ENCODE results near the gene SLC12A9. TPM values are rescaled to one million over a fixed set of nuclear protein-coding genes. Genes with fewer than 3 reads are reported as not detected.
"Not testable (repeated sequence)": the region's sequence is repeated elsewhere in the genome, so short reads cannot be mapped to it uniquely, and the experiment has no call there.

SLC12A9 gene
- total and polyA plus RNA-seq, 4 experiments from 2014 or later = 7.0 to 64.6 (median 36.4) TPM

DNA sequence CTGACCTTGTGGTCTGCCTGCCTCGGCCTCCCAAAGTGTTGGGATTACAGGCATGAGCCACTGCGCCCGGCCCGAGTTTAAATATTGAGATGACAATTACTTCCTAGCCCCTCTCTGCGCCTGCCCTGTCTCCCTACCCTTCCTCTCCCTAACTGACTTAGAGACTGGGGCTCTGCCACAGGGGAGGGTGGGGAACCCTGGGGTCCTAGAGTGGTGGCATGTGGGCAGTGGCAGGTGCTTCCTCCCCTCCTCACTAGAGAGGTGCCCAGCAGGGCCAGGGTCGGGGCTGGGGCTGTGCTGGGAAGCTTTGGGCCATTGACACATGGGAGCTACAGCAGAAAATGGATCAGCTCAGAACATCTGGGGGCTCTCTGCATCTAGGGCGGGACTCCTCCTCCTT lies 50.1 kb downstream of the SLC12A9 start:
- Histone ChIP-seq H3K4me3 (ENCODE audit: low read length in 2 of 2) (no peak overlapping the region), H3K27me3 (ENCODE audit: insufficient read depth, low read length) (no peaks in the 10 kb centered on the region), H3K27ac (ENCODE audit: low read depth, low read length) (no peak overlapping the region), H3K4me1 (ENCODE audit: insufficient read depth, low read length) (no peaks in the 10 kb centered on the region), H3K36me3 (ENCODE audit: insufficient read depth, low read length) (no peaks in the 10 kb centered on the region), H3K9me3 (ENCODE audit: control insufficient read depth in 1 of 2, low read length in 2 of 2) (no peaks in the 10 kb centered on the region)
- Mint-ChIP-seq H3K27ac (no peak overlapping the region), H3K9me3 (peaks cover 0 to 2% (median 0%) of the 10 kb centered on the region in 8 donors), H3K4me1 (peaks cover 0 to 6% (median 0%) of the 10 kb centered on the region in 4 donors), H3K36me3 (no peaks in the 10 kb centered on the region), H3K27me3 (peaks cover 14 to 15% of the 10 kb centered on the region in 2 donors), H3K4me3 (no peak overlapping the region)
- DNase-seq = no peak
- intact Hi-C loops (cut with micrococcal nuclease) = no loop called here
- ChIA-PET CTCF (ENCODE audit: partially characterized antibody) (interaction anchor here (3.2 kb wide), 1 partner anchor 156 kb away, joined by 11 read pairs; no protein-coding TSS in a partner anchor), POLR2A (ENCODE audit: partially characterized antibody) (no interaction called here)

DNA sequence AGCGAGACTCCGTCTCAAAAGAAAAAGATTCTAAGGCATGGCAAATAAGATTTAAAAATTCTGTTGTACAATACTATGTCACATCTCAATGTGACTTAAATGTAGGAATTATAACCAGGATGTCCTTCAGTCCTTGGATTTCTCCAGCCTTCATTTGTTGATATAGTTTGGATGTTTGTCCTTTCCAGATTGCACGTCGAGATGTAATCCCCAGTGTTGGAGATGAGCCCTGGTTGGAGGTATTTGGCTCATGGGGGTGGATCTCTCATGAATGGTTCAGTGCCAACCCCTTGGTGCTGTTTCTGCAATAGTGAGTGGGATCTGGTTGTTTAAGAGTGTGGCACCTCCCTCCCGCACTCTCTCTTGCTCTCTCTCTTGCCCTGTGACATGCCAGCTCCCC lies 56.0 kb downstream of the SLC12A9 start:
- Mint-ChIP-seq H3K4me1 (no peaks in the 10 kb centered on the region), H3K27ac (no peak overlapping the region), H3K9me3 (no peaks in the 10 kb centered on the region), H3K27me3 (peaks cover 2 to 4% of the 10 kb centered on the region in 2 donors), H3K36me3 (no peaks in the 10 kb centered on the region), H3K4me3 (no peak overlapping the region)
- Histone ChIP-seq H3K27ac (ENCODE audit: low read depth, low read length) (no peak overlapping the region), H3K36me3 (ENCODE audit: insufficient read depth, low read length) (no peaks in the 10 kb centered on the region), H3K27me3 (ENCODE audit: insufficient read depth, low read length) (no peaks in the 10 kb centered on the region), H3K4me3 (ENCODE audit: low read length in 2 of 2) (no peak overlapping the region), H3K4me1 (ENCODE audit: insufficient read depth, low read length) (no peaks in the 10 kb centered on the region), H3K9me3 (ENCODE audit: control insufficient read depth in 1 of 2, low read length in 2 of 2) (no peaks in the 10 kb centered on the region)
- no peak for DNase-seq
- POLR2A ChIA-PET (ENCODE audit: partially characterized antibody) = no interaction called here
- intact Hi-C loops (cut with micrococcal nuclease) = no loop called here
- CTCF ChIA-PET (ENCODE audit: partially characterized antibody) = no interaction called here

DNA sequence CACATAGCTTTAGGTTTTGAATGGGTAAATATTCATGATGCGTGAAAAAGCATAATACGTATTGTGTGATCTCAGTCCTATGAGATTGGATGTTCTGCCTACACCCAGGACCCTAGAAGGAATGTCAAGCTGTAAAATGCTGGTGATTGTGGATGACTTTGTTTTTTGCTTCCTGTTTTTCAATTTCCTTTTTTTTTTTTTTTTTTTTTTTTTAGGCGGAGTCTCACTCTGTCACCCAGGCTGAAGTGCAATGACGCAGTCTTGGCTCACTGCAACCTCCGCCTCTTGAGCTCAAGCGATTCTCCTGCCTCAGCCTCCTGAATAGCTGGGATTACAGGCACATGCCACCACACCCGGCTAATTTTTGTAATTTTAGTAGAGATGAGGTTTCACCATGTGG lies 57.9 kb downstream of the SLC12A9 start:
- DNase-seq; intact Hi-C loops (cut with micrococcal nuclease): not testable (repeated sequence)
- CTCF ChIA-PET (ENCODE audit: partially characterized antibody) = interaction anchor here (0.7 kb wide), 2 partner anchors 175 to 415 kb away, joined by 3 read pairs; partner anchors contain the start of gene TRIM56

DNA sequence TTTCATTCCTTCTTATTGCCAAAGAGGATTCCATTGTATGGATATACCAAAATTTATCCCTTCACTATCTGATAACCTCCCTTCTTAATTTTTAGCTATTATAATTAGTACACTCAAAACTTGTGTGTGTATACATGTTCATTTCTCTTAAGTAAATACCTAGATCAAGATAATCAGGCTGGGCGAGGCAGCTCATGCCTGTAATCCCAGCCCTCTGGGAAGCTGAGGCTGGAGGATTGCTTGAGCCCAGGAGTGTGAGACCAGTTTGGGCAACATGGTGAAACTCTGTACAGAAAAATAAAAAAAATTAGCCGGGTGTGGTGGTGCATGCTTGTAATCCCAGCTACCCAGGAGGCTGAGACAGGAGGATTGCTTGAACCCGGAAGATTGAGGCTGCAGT lies 59.0 kb downstream of the SLC12A9 start:
- Mint-ChIP-seq H3K9me3 (no peaks in the 10 kb centered on the region), H3K36me3 (no peaks in the 10 kb centered on the region), H3K27me3 (peaks cover 4% of the 10 kb centered on the region in 2 donors), H3K4me3 (no peak overlapping the region), H3K27ac (no peak overlapping the region), H3K4me1 (no peaks in the 10 kb centered on the region)
- no peak for DNase-seq
- no peaks in the 10 kb centered on the region for H3K9me3 ChIP-seq (ENCODE audit: control insufficient read depth in 1 of 2, low read length in 2 of 2)
- no peaks in the 10 kb centered on the region for H3K36me3 ChIP-seq (ENCODE audit: insufficient read depth, low read length)
- H3K4me1 ChIP-seq (ENCODE audit: insufficient read depth, low read length) = no peaks in the 10 kb centered on the region
- intact Hi-C loops (cut with micrococcal nuclease) = no loop called here
- CTCF ChIA-PET (ENCODE audit: partially characterized antibody) = interaction anchor here (0.7 kb wide), 1 partner anchor 995 kb away, joined by 3 read pairs; no protein-coding TSS in a partner anchor
- no peak overlapping the region for H3K27ac ChIP-seq (ENCODE audit: low read depth, low read length)
- POLR2A ChIA-PET (ENCODE audit: partially characterized antibody) = no interaction called here
- H3K4me3 ChIP-seq (ENCODE audit: low read length in 2 of 2) = no peak overlapping the region
- H3K27me3 ChIP-seq (ENCODE audit: insufficient read depth, low read length) = no peaks in the 10 kb centered on the region

More for the DNA sequence above, 57.9 kb downstream of the SLC12A9 start:
- H3K36me3 ChIP-seq (ENCODE audit: insufficient read depth, low read length); H3K9me3 ChIP-seq (ENCODE audit: control insufficient read depth in 1 of 2, low read length in 2 of 2); H3K4me3 Mint-ChIP-seq; H3K27ac ChIP-seq (ENCODE audit: low read depth, low read length); H3K4me1 Mint-ChIP-seq; H3K36me3 Mint-ChIP-seq; H3K27me3 Mint-ChIP-seq; H3K4me1 ChIP-seq (ENCODE audit: insufficient read depth, low read length); H3K27me3 ChIP-seq (ENCODE audit: insufficient read depth, low read length); POLR2A ChIA-PET (ENCODE audit: partially characterized antibody); H3K4me3 ChIP-seq (ENCODE audit: low read length in 2 of 2); H3K27ac Mint-ChIP-seq; H3K9me3 Mint-ChIP-seq: not testable (repeated sequence)

DNA sequence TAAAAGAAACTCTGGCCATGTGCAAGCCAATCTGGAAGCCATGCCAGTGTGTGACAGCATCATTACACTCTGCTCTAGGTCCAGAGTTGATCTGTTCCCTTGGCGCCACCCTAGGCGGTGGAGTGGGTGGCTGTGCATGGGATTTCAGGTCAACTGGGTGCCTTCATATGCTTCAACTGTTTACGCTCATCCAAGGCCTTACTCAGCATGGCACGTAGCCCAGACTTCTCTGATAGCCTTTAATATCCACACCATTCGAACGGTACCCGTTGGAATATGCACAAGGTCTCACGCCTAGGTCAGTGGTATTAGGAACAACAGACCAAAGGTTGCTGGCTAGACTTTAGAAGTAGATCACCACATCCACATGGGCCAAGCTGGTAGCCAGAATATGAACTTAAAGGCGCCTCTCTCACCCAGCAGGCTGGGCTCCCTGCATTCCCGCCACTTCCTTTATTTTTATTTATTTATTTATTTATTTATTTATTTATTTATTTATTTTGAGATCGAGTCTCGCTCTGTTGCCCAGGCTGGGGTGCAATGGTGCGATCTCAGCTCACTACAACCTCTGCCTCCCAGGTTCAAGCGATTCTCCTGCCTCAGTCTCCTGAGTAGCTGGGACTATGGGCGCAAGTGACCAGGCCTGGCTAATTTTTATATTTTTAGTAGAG lies 61.8 kb downstream of the SLC12A9 start:
- no peak for DNase-seq
- no peaks in the 10 kb centered on the region for H3K9me3 ChIP-seq (ENCODE audit: control insufficient read depth in 1 of 2, low read length in 2 of 2)
- H3K27ac Mint-ChIP-seq = no peak overlapping the region
- H3K27me3 Mint-ChIP-seq = peaks cover 6 to 15% of the 10 kb centered on the region in 2 donors
- H3K4me1 ChIP-seq (ENCODE audit: insufficient read depth, low read length) = no peaks in the 10 kb centered on the region
- no peaks in the 10 kb centered on the region for H3K4me1 Mint-ChIP-seq
- no peak overlapping the region for H3K27ac ChIP-seq (ENCODE audit: low read depth, low read length)
- ChIA-PET CTCF (ENCODE audit: partially characterized antibody) (no interaction called here), POLR2A (ENCODE audit: partially characterized antibody) (no interaction called here)
- H3K36me3 Mint-ChIP-seq = no peaks in the 10 kb centered on the region
- intact Hi-C loops (cut with micrococcal nuclease) = no loop called here
- H3K36me3 ChIP-seq (ENCODE audit: insufficient read depth, low read length) = no peaks in the 10 kb centered on the region
- no peak overlapping the region for H3K4me3 ChIP-seq (ENCODE audit: low read length in 2 of 2)
- H3K4me3 Mint-ChIP-seq = no peak overlapping the region
- H3K27me3 ChIP-seq (ENCODE audit: insufficient read depth, low read length) = no peaks in the 10 kb centered on the region
- H3K9me3 Mint-ChIP-seq = no peaks in the 10 kb centered on the region

DNA sequence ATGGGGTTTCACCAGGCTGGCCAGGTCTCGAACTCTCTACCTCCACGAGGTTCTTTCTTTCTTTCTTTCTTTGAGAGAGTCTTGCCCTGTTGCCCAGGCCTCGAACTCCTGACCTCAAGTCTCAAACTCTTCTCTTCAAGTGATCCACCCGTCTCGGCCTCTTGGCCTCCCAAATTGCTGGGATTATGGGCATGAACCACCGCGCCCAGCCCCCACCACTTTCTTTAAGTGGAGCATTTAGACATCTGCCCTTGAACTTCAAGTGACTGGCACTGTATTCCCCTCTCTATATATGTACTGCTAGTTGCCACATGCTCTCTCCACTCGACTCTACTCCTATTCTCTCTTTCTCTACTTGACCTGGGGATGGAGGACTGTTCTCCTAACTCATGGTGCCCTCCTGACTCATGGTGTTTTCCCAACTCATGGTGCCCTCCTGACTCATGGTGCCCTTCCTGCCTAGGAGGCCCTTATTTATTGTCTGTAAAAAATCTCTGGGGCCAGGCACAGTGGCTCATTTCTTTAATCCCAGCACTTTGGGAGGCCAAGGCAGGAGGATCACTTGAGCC lies 62.5 kb downstream of the SLC12A9 start:
- no peaks in the 10 kb centered on the region for H3K4me1 Mint-ChIP-seq

More for the DNA sequence above, 62.5 kb downstream of the SLC12A9 start:
- CTCF ChIA-PET (ENCODE audit: partially characterized antibody) = no interaction called here
- intact Hi-C loops (cut with micrococcal nuclease) = no loop called here
- Mint-ChIP-seq H3K4me3 (no peak overlapping the region), H3K27me3 (peaks cover 6 to 18% of the 10 kb centered on the region in 2 donors), H3K36me3 (no peaks in the 10 kb centered on the region), H3K27ac (no peak overlapping the region), H3K9me3 (no peaks in the 10 kb centered on the region)
- no peak overlapping the region for H3K27ac ChIP-seq (ENCODE audit: low read depth, low read length)
- no peaks in the 10 kb centered on the region for H3K9me3 ChIP-seq (ENCODE audit: control insufficient read depth in 1 of 2, low read length in 2 of 2)
- no peak for DNase-seq
- H3K36me3 ChIP-seq (ENCODE audit: insufficient read depth, low read length) = no peaks in the 10 kb centered on the region
- H3K4me1 ChIP-seq (ENCODE audit: insufficient read depth, low read length) = no peaks in the 10 kb centered on the region
- no peaks in the 10 kb centered on the region for H3K27me3 ChIP-seq (ENCODE audit: insufficient read depth, low read length)
- POLR2A ChIA-PET (ENCODE audit: partially characterized antibody) = no interaction called here
- no peak overlapping the region for H3K4me3 ChIP-seq (ENCODE audit: low read length in 2 of 2)

Measured in CD4-positive, alpha-beta memory T cell (primary cell).